Activated CD8-positive, alpha-beta T cell treated with anti-CD3 and anti-CD28 coated beads, Interleukin-2, amount 10 ng/mL, durations not matched to agents 7 days and 5 days (primary cell): ENCODE results near the gene TRMT10B. TPM values are rescaled to one million over a fixed set of nuclear protein-coding genes. Genes with fewer than 3 reads are reported as not detected.
"Not testable (repeated sequence)": the region's sequence is repeated elsewhere in the genome, so short reads cannot be mapped to it uniquely, and the experiment has no call there.

Experiments used
- ATAC-seq: fragments of 150-1000 bp; cut with Tn5 transposase; one replicate; pipeline ENCODE4 v1.10.0; 2021; ENCODE audit warnings: moderate library complexity
- CTCF ChIA-PET: fragments of 350-600 bp; sonication (Branson Sonifier 250); formaldehyde crosslinking; loops from one replicate; lab custom pipeline; 2021; ENCODE audit warnings: antibody characterized with exemption; lab: Charles Lee
- POLR2A ChIA-PET: fragments of 350-600 bp; sonication (Branson Sonifier 250); formaldehyde crosslinking; loops from one replicate; lab custom pipeline; 2021; ENCODE audit warnings: antibody characterized with exemption; lab: Charles Lee
- DNase-seq: peaks from one replicate; pipeline ENCODE4 v3.0.0-alpha.2; 2020
- H3K27ac Mint-ChIP-seq: one replicate; pipeline ENCODE4 v1.8.0; 2021; ENCODE audit warnings: mild to moderate bottlenecking, mixed read lengths
- H3K27me3 Mint-ChIP-seq: one replicate; pipeline ENCODE4 v1.8.0; 2021; ENCODE audit warnings: low read depth, mixed read lengths
- H3K36me3 Mint-ChIP-seq: one replicate; pipeline ENCODE4 v1.8.0; 2021; ENCODE audit warnings: low read depth, mixed read lengths
- H3K4me1 Mint-ChIP-seq: one replicate; pipeline ENCODE4 v1.8.0; 2021; ENCODE audit warnings: low read depth, mixed read lengths
- H3K4me3 Mint-ChIP-seq: one replicate; pipeline ENCODE4 v1.8.0; 2021; ENCODE audit warnings: mild to moderate bottlenecking, mixed read lengths
- H3K9me3 Mint-ChIP-seq: one replicate; pipeline ENCODE4 v1.8.0; 2022; ENCODE audit warnings: mixed read lengths; ENCODE audit not compliant: insufficient read depth
- total RNA-seq, 2 experiments: library from RNA; stranded (reverse); gene quantifications; one replicate each; pipeline ENCODE4 v1.2.3, GENCODE V29; 2021

The TRMT10B gene
- total RNA-seq, 2 experiments from 2014 or later, result 11.4 to 12.9 TPM

GRCh38 chr9:37752112-37752511 lies 1.5 kb upstream of the TRMT10B start:
- not testable (repeated sequence) for H3K27me3 Mint-ChIP-seq, ATAC-seq, H3K27ac Mint-ChIP-seq, H3K4me3 Mint-ChIP-seq, H3K9me3 Mint-ChIP-seq, DNase-seq, H3K36me3 Mint-ChIP-seq
- H3K4me1 Mint-ChIP-seq, result peaks cover 33% of the 10 kb centered on the region
- CTCF ChIA-PET, result interaction anchor here (1.2 kb wide), 1 partner anchor 21 kb away, joined by 3 read pairs; no protein-coding TSS in a partner anchor
- POLR2A ChIA-PET, result interaction anchor here (1.9 kb wide), 1 partner anchor 33 kb away, joined by 8 read pairs; the partner anchor contains the start of gene EXOSC3

GRCh38 chr9:37752642-37753488 lies 740 bp upstream of the TRMT10B start:
- ATAC-seq (no peak), DNase-seq (no peak)
- CTCF ChIA-PET, result interaction anchor here (1.0 to 1.2 kb wide), 2 partner anchors 20 to 22 kb away, joined by 3 read pairs; no protein-coding TSS in a partner anchor
- Mint-ChIP-seq H3K4me3 (peak overlapping the region; percentile 97), H3K27me3 (no peaks in the 10 kb centered on the region), H3K27ac (peak overlapping the region; percentile 93), H3K4me1 (peaks cover 33% of the 10 kb centered on the region), H3K36me3 (peaks cover 4% of the 10 kb centered on the region), H3K9me3 (no peaks in the 10 kb centered on the region)
- POLR2A ChIA-PET, result interaction anchor here (1.9 kb wide), 1 partner anchor 32 kb away, joined by 8 read pairs; the partner anchor contains the start of gene EXOSC3

DNA sequence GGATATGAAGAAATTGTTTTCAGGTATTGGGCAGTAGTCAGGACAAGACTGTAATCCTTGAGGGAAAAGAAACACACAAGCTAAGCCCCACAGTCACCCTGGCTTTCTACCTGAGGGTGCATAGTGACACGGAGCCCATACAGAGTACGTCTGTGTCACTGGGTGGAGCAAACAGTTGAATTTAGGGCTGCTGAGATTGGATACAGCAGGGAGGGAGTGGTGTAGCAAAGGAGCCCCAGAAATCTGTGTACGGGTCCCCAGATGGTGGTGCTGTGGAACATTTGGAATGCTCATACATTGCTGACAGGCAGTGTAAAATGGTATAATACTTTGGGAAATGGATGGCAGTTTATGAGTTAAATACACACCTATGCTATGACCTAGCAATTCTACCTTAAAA lies 5.1 kb downstream of the TRMT10B start:
- H3K27me3 Mint-ChIP-seq, result no peaks in the 10 kb centered on the region
- peaks cover 20% of the 10 kb centered on the region for H3K4me1 Mint-ChIP-seq
- ChIA-PET CTCF (no interaction called here), POLR2A (no interaction called here)
- no peak overlapping the region for H3K27ac Mint-ChIP-seq
- no peak overlapping the region for H3K4me3 Mint-ChIP-seq
- peaks cover 17% of the 10 kb centered on the region for H3K36me3 Mint-ChIP-seq
- H3K9me3 Mint-ChIP-seq, result no peaks in the 10 kb centered on the region
- DNase-seq (no peak), ATAC-seq (no peak)

GRCh38 chr9:37760416-37761161 lies 7.0 kb downstream of the TRMT10B start:
- Mint-ChIP-seq H3K27me3 (no peaks in the 10 kb centered on the region), H3K4me3 (no peak overlapping the region), H3K27ac (no peak overlapping the region), H3K36me3 (peaks cover 33% of the 10 kb centered on the region), H3K4me1 (peaks cover 6% of the 10 kb centered on the region), H3K9me3 (no peaks in the 10 kb centered on the region)
- CTCF ChIA-PET, result no interaction called here
- DNase-seq, result no peak
- no peak for ATAC-seq
- POLR2A ChIA-PET, result no interaction called here

GRCh38 chr9:37761511-37761910 lies 7.9 kb downstream of the TRMT10B start:
- DNase-seq, result no peak
- peaks cover 38% of the 10 kb centered on the region for H3K36me3 Mint-ChIP-seq

DNA sequence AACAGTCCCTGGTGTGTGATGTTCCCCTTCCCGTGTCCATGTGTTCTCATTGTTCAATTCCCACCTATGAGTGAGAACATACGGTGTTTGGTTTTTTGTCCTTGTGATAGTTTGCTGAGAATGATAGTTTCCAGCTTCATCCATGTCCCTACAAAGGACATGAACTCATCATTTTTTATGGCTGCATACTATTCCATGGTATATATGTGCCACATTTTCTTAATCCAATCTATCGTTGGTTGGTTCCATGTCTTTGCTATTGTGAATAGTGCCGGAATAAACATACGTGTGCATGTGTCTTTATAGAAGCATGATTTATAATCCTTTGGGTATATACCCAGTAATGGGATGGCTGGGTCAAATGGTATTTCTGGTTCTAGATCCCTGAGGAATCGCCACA lies 11.7 kb downstream of the TRMT10B start:
- CTCF ChIA-PET, H3K4me3 Mint-ChIP-seq, DNase-seq, H3K4me1 Mint-ChIP-seq, ATAC-seq, H3K27ac Mint-ChIP-seq, H3K9me3 Mint-ChIP-seq, H3K27me3 Mint-ChIP-seq, POLR2A ChIA-PET: not testable (repeated sequence)
- peaks cover 49% of the 10 kb centered on the region for H3K36me3 Mint-ChIP-seq

More at GRCh38 chr9:37761511-37761910, 7.9 kb downstream of the TRMT10B start:
- ChIA-PET POLR2A (no interaction called here), CTCF (no interaction called here)
- Mint-ChIP-seq H3K27me3 (no peaks in the 10 kb centered on the region), H3K4me3 (no peak overlapping the region), H3K27ac (no peak overlapping the region), H3K9me3 (no peaks in the 10 kb centered on the region), H3K4me1 (no peaks in the 10 kb centered on the region)
- no peak for ATAC-seq

- Mint-ChIP-seq H3K27ac (no peak overlapping the region), H3K4me3 (no peak overlapping the region), H3K36me3 (peaks cover 50% of the 10 kb centered on the region), H3K9me3 (no peaks in the 10 kb centered on the region), H3K27me3 (no peaks in the 10 kb centered on the region), H3K4me1 (no peaks in the 10 kb centered on the region)
- DNase-seq (no peak), ATAC-seq (no peak)
- POLR2A ChIA-PET, result interaction anchor here (0.7 to 1.4 kb wide), 4 partner anchors 10 to 31 kb away, joined by 3 to 4 read pairs (median 3); partner anchors contain the start of genes DCAF10 and EXOSC3
- CTCF ChIA-PET, result interaction anchor here (0.8 to 1.3 kb wide), 2 partner anchors 15 to 175 kb away, joined by 3 to 5 read pairs; partner anchors contain the start of gene EXOSC3
Observed at GRCh38 chr9:37769306-37769705, 15.7 kb downstream of the TRMT10B start.

GRCh38 chr9:37769995-37770394 lies 16.4 kb downstream of the TRMT10B start:
- DNase-seq, result no peak
- Mint-ChIP-seq H3K4me1 (no peaks in the 10 kb centered on the region), H3K27me3 (no peaks in the 10 kb centered on the region), H3K36me3 (peaks cover 48% of the 10 kb centered on the region), H3K4me3 (no peak overlapping the region), H3K9me3 (no peaks in the 10 kb centered on the region), H3K27ac (no peak overlapping the region)
- no peak for ATAC-seq
- POLR2A ChIA-PET, result interaction anchor here (0.7 to 1.2 kb wide), 3 partner anchors 10 to 15 kb away, joined by 3 to 4 read pairs (median 3); partner anchors contain the start of gene EXOSC3
- CTCF ChIA-PET, result interaction anchor here (0.8 to 1.3 kb wide), 4 partner anchors 15 to 176 kb away, joined by 3 to 5 read pairs (median 4); partner anchors contain the start of gene EXOSC3

DNA sequence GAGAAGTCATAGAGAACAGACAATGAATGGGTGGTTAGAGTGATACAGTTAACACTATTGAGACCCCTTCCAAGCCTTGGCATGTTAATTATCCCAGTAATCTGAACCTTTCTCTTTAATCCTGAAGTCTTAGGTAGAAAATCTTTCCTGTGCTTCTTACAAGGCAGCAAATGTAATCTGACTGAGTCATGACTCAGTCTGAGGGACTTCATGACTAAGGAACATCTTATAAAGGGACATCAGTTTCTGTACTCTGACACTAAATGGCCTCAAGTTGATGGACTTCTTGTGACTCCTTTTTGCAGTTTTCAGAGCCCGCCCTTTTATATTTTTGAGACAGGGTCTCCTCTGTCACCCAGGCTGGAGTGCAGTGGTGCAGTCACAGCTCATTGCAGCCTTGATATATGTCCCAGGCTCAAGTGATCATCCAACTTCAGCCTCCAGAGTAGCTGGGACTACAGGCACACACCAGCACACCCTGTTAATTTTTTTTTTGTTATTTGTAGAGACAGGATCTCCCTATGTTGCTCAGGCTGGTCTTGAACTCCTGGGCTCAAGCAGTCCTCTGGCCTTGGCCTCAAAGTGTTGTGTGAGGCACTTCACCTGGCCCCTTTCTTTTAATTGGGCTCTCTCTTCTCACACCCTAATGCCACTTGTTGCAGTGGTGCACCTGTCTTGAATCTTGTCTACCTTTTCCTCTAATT lies 21.8 kb downstream of the TRMT10B start:
- Mint-ChIP-seq H3K9me3 (no peaks in the 10 kb centered on the region), H3K27me3 (no peaks in the 10 kb centered on the region), H3K4me1 (no peaks in the 10 kb centered on the region), H3K4me3 (no peak overlapping the region), H3K27ac (peak overlapping the region; percentile 10), H3K36me3 (peaks cover 55% of the 10 kb centered on the region)
- no peak for DNase-seq
- ChIA-PET POLR2A (interaction anchor here (1.8 kb wide), 1 partner anchor 9 kb away, joined by 6 read pairs; the partner anchor contains the start of gene EXOSC3), CTCF (interaction anchor here (1.0 kb wide), 1 partner anchor 22 kb away, joined by 3 read pairs; no protein-coding TSS in a partner anchor)
- no peak for ATAC-seq

GRCh38 chr9:37776328-37776727 lies 22.7 kb downstream of the TRMT10B start:
- peaks cover 3% of the 10 kb centered on the region for H3K4me1 Mint-ChIP-seq
- CTCF ChIA-PET, result no interaction called here
- H3K9me3 Mint-ChIP-seq, result no peaks in the 10 kb centered on the region
- POLR2A ChIA-PET, result no interaction called here
- H3K27me3 Mint-ChIP-seq, result no peaks in the 10 kb centered on the region
- no peak overlapping the region for H3K27ac Mint-ChIP-seq
- ATAC-seq, result no peak
- H3K4me3 Mint-ChIP-seq, result no peak overlapping the region
- H3K36me3 Mint-ChIP-seq, result peaks cover 63% of the 10 kb centered on the region
- no peak for DNase-seq

DNA sequence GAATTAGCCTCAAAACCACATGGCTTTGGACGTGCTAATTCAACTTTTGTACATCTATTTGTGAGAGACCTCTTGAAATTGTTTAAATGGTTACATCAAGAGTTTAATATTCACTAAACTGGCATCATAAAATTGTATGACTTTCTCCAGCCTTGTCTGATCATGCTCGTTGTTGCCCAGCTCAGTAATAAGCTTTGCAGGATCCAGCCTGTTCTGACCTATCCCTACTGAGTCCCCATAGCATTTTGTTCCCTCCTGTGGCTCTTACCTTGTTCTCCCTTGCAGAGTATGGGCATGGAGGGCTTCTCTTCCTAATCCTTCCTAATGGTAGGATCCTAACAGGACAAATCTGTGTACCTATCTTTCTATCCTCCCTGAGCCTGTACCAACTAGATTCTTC lies 24.9 kb downstream of the TRMT10B start:
- DNase-seq (no peak), ATAC-seq (no peak)
- CTCF ChIA-PET, result interaction anchor here (1.5 kb wide), 1 partner anchor 15 kb away, joined by 3 read pairs; no protein-coding TSS in a partner anchor
- H3K4me3 Mint-ChIP-seq, result no peak overlapping the region
- peaks cover 22% of the 10 kb centered on the region for H3K4me1 Mint-ChIP-seq
- no peaks in the 10 kb centered on the region for H3K9me3 Mint-ChIP-seq
- no peaks in the 10 kb centered on the region for H3K27me3 Mint-ChIP-seq
- H3K36me3 Mint-ChIP-seq, result peaks cover 70% of the 10 kb centered on the region
- POLR2A ChIA-PET, result no interaction called here
- H3K27ac Mint-ChIP-seq, result no peak overlapping the region
